K562 (cell line): ENCODE data around the gene SLC7A1. TPM values are rescaled to one million over a fixed set of nuclear protein-coding genes. Genes with fewer than 3 reads are reported as not detected.

Experiments
- ATAC-seq: fragments of 200-7000 bp; cut with Tn5 transposase; 3 replicates; pipeline ENCODE4 v1.9.1; 2020; ENCODE audit warnings: moderate library complexity
- BruUV-seq: library from RNA; stranded (reverse); fragments of 400-500 nt; replicated peaks from 2 replicates; lab custom pipeline; 2021; lab: Mats Ljungman, UMichigan
- CTCF ChIA-PET: fragments of 300-600 bp; formaldehyde crosslinking; extraction: SDS; loops from one replicate; lab custom pipeline; 2021; ENCODE audit warnings: low intra/inter-chr PET ratio; lab: Yijun Ruan, JAX
- POLR2A ChIA-PET: fragments of 300-600, 350-650 bp; sonication (Branson Sonifier 250); formaldehyde crosslinking; extraction: SDS; loops from one replicate; lab custom pipeline; 2021; ENCODE audit warnings: antibody characterized with exemption, inconsistent platforms; lab: Yijun Ruan, JAX
- DNase-seq, 4 experiments: peaks; one replicate each; pipeline versions ENCODE4 v3.0.0 to v3.0.0-alpha.2; 2011 to 2018; ENCODE audit warnings: low spot score in 3 of 4, mixed read lengths in 3 of 4; ENCODE audit errors: extremely low read depth in 1 of 4
- FAIRE-seq: peaks from 2 replicates; lab custom pipeline; 2011; peaks lifted over from hg19 to GRCh38; lab: Jason Lieb, UNC
- H2AFZ ChIP-seq: 2 replicates; pipeline ENCODE4 v1.6.0; 2011; ENCODE audit warnings: low read depth, low read length, control low read depth, inconsistent platforms
- H3K27ac ChIP-seq: fragments of 200-600 bp; 3 replicates; pipeline ENCODE4 v1.8.0; 2011; ENCODE audit warnings: low read depth, mild to moderate bottlenecking, control low read depth, inconsistent platforms, low read length, moderate library complexity, mixed read lengths; ENCODE audit errors: extremely low read depth
- H3K27me3 ChIP-seq, 2 experiments: fragments of 300-600 bp in 1 of 2; 2 replicates in 1 of 2; 3 replicates in 1 of 2; pipeline versions ENCODE4 v1.6.0 to v1.8.0; 2011; ENCODE audit warnings: inconsistent platforms in 2 of 2, low read length in 2 of 2, mild to moderate bottlenecking in 1 of 2, mixed read lengths in 1 of 2, moderate library complexity in 1 of 2; ENCODE audit not compliant: control insufficient read depth in 2 of 2, insufficient read depth in 2 of 2
- H3K36me3 ChIP-seq: fragments of 300-600 bp; 3 replicates; pipeline ENCODE4 v1.8.0; 2011; ENCODE audit warnings: mild to moderate bottlenecking, low read length, inconsistent platforms; ENCODE audit not compliant: control insufficient read depth, insufficient read depth
- H3K4me1 ChIP-seq, 2 experiments: fragments of 200-600 bp in 1 of 2; replicated peaks in 1 of 2; 2 replicates in 1 of 2; 3 replicates in 1 of 2; pipeline versions ENCODE4 v1.5.1 to v1.8.0; 2011; ENCODE audit warnings: inconsistent platforms in 2 of 2, low read length in 2 of 2, mild to moderate bottlenecking in 1 of 2, mixed read lengths in 1 of 2, moderate library complexity in 1 of 2; ENCODE audit not compliant: control insufficient read depth in 2 of 2, insufficient read depth in 2 of 2
- H3K4me2 ChIP-seq: 2 replicates; pipeline ENCODE4 v1.6.1; 2011; ENCODE audit warnings: low read length, control low read depth, inconsistent platforms, mixed read lengths; ENCODE audit not compliant: insufficient read depth
- H3K4me3 ChIP-seq: fragments of 200-600 bp; sonication (generic), shearing (Covaris generic); 2 replicates; pipeline ENCODE4 v1.5.1; 2016; ENCODE audit warnings: control low read depth, inconsistent platforms
- H3K79me2 ChIP-seq: fragments of 200-600 bp; 3 replicates; pipeline ENCODE4 v1.8.0; 2011; ENCODE audit warnings: low read length, inconsistent platforms; ENCODE audit not compliant: control insufficient read depth, insufficient read depth
- H3K9ac ChIP-seq, 2 experiments: 2 replicates each; pipeline versions ENCODE4 v1.6.0 to v1.6.1; 2011; ENCODE audit warnings: low read depth in 2 of 2, low read length in 2 of 2, control low read depth in 1 of 2, inconsistent platforms in 1 of 2, mild to moderate bottlenecking in 1 of 2, mixed read lengths in 1 of 2; ENCODE audit not compliant: insufficient read depth in 1 of 2
- H3K9me1 ChIP-seq: one replicate; pipeline ENCODE4 v1.6.0; 2011; ENCODE audit warnings: inconsistent platforms, mild to moderate bottlenecking, low read length, moderate library complexity; ENCODE audit not compliant: control insufficient read depth, insufficient read depth
- H3K9me3 ChIP-seq: replicated peaks from 2 replicates; pipeline ENCODE4 v1.5.1; 2011; ENCODE audit warnings: low read depth, low read length, inconsistent platforms; ENCODE audit not compliant: control insufficient read depth, insufficient read depth
- H4K20me1 ChIP-seq: replicated peaks from 2 replicates; pipeline ENCODE4 v1.6.1; 2011; ENCODE audit warnings: low read length, inconsistent platforms, mixed read lengths; ENCODE audit not compliant: control insufficient read depth, insufficient read depth
- CREB3L1 ChIP-seq: fragments of 450-650 bp; IDR thresholded peaks from 2 replicates; pipeline ENCODE4 v1.6.1; 2014; ENCODE audit warnings: low read depth, mild to moderate bottlenecking, moderate library complexity, borderline replicate concordance
- FOXM1 ChIP-seq, 2 experiments: fragments of 450-650 bp in 1 of 2; sonication (generic) in 1 of 2; formaldehyde crosslinking in 1 of 2; IDR thresholded peaks; 2 replicates each; pipeline versions ENCODE4 v1.6.1 to v1.9.0; 2017 to 2022; ENCODE audit warnings: low read depth in 2 of 2, mild to moderate bottlenecking in 2 of 2, missing genetic modification reagents in 1 of 2, moderate library complexity in 1 of 2
- HMG20A ChIP-seq: fragments of 450-650 bp; formaldehyde crosslinking; conservative IDR thresholded peaks from 2 replicates; pipeline ENCODE4 v1.4.0; 2020; ENCODE audit warnings: mild to moderate bottlenecking, mixed read lengths
- NCOA6 ChIP-seq: fragments of 450-650 bp; IDR thresholded peaks from 2 replicates; pipeline ENCODE4 v1.6.1; 2017; ENCODE audit warnings: mild to moderate bottlenecking
- PCBP1 ChIP-seq: fragments of 200-400 bp; formaldehyde crosslinking; IDR thresholded peaks from 2 replicates; pipeline ENCODE4 v1.6.1; 2018; ENCODE audit warnings: mild to moderate bottlenecking, low read depth, low read length; ENCODE audit not compliant: poor library complexity, severe bottlenecking
- POLR2A ChIP-seq: fragments of 450-650 bp; conservative IDR thresholded peaks from 2 replicates; pipeline ENCODE4 v1.6.1; 2016
- POLR2G ChIP-seq: fragments of 200-400 bp; formaldehyde crosslinking; IDR thresholded peaks from 2 replicates; pipeline ENCODE4 v1.6.1; 2017; ENCODE audit warnings: low read depth, mild to moderate bottlenecking, antibody characterized with exemption, low read length, moderate library complexity
- RBFOX2 ChIP-seq: fragments of 200-400 bp; formaldehyde crosslinking; IDR thresholded peaks from 2 replicates; pipeline ENCODE4 v1.6.1; 2017; ENCODE audit warnings: low read depth, mild to moderate bottlenecking, low read length, moderate library complexity
- TAF1 ChIP-seq: IDR thresholded peaks from 2 replicates; pipeline ENCODE4 v1.6.1; 2011; ENCODE audit warnings: mild to moderate bottlenecking, low read length, moderate library complexity; ENCODE audit not compliant: insufficient read depth, control insufficient read depth, severe bottlenecking; ENCODE audit errors: extremely low read depth
- ZBTB33 ChIP-seq: sonication (generic); formaldehyde crosslinking; IDR thresholded peaks from 2 replicates; pipeline ENCODE4 v1.8.1; 2023; ENCODE audit warnings: mild to moderate bottlenecking, missing genetic modification reagents
- ZNF655 ChIP-seq: fragments of 250-450 bp; sonication (Bioruptor Pico); IDR thresholded peaks from 2 replicates; pipeline ENCODE4 v1.5.0; 2021
- WGBS: fragments of 100-300 bp; shearing (Covaris generic); methylation state at CpG from one replicate; pipeline ENCODE4 v1.1.6; 2016; ENCODE audit warnings: low coverage, mixed read lengths; ENCODE audit not compliant: insufficient coverage; ENCODE audit errors: missing lambda C conversion rate; 5-methylcytosine and 5-hydroxymethylcytosine counted together
- in situ Hi-C: fragments of 300-500 bp; cut with MboI; formaldehyde crosslinking; loops from 4 replicates; pipeline ENCODE4 v1.15.0; 2018; ENCODE audit warnings: inconsistent platforms, mixed read lengths
- intact Hi-C: fragments of 100-400 bp; cut with micrococcal nuclease; formaldehyde crosslinking; loops from 2 replicates; pipeline ENCODE4 v1.14.2; 2022
- polyA plus RNA-seq, 8 experiments: library from polyadenylated mRNA; depleted of rRNA in 4 of 8; stranded (reverse) in 5 of 8; unstranded in 3 of 8; fragments of >200 nt; fragmentation: Nextera tagmentation in 2 of 8; fragmentation: Illumina TruSeq in 1 of 8; extraction: Ambion mirVana in 2 of 8; extraction: Trizol in 1 of 8; gene quantifications; 2 replicates each; pipeline versions ENCODE4 v1.2.1 to v1.2.3, GENCODE V29; 2011 to 2014; ENCODE audit warnings: inconsistent platforms in 1 of 8, missing spikeins in 1 of 8
- total RNA-seq, 7 experiments: library from RNA; depleted of rRNA in 6 of 7; stranded (reverse); fragments of >200 nt in 6 of 7; fragmentation: Illumina TruSeq in 2 of 7; extraction: Trizol in 2 of 7; gene quantifications; 2 replicates each; pipeline versions ENCODE4 v1.2.1 to v1.2.3, GENCODE V29; 2011 to 2021; ENCODE audit warnings: low replicate concordance in 1 of 7
- TF ChIP-seq, protein P1 (sequence below), 2 experiments: IDR thresholded peaks; 2 replicates each; pipeline ENCODE4 v1.6.1; 2012; ENCODE audit warnings: improper control_type of control experiment in 2 of 2, low read depth in 2 of 2, low read length in 2 of 2, borderline replicate concordance in 1 of 2

Gene SLC7A1
- total and polyA plus RNA-seq, 9 of the 15 experiments (the other 6 are each of a cell fraction or from before 2014, with no cell fraction given): 3.3 to 69.7 (median 10.8) TPM

- no peaks in the 10 kb centered on the region; a peak in 1 of 5 replicates for H3K27me3 ChIP-seq
- ATAC-seq (peak; percentile 68), DNase-seq (peak; percentile 52 to 68 (median 61)), FAIRE-seq (no peak)
- WGBS: 0% methylated on average over 39 of the region's 75 CpGs
- intact Hi-C loops: no loop called here
- peaks cover 54% of the 10 kb centered on the region for H3K79me2 ChIP-seq
- peaks cover 31% of the 10 kb centered on the region for H4K20me1 ChIP-seq
- peak overlapping the region; percentile 94 for H3K27ac ChIP-seq
- peak overlapping the region; percentile 88 for H3K4me2 ChIP-seq
- peaks cover 10 to 15% of the 10 kb centered on the region in 2 experiments; a peak in 4 of 5 replicates for H3K4me1 ChIP-seq
- H3K9me3 ChIP-seq: no peaks in the 10 kb centered on the region
- ChIA-PET CTCF (no interaction called here), POLR2A (interaction anchor here (0.9 kb wide), 1 partner anchor 22 kb away, joined by 3 read pairs; no protein-coding TSS in a partner anchor)
- H2AFZ ChIP-seq: peak overlapping the region; percentile 37; the same call in 1 of the 2 replicates
- H3K4me3 ChIP-seq: peak overlapping the region; percentile 84
- H3K9me1 ChIP-seq: peaks cover 6% of the 10 kb centered on the region
- peak overlapping the region; percentile 97 to 98 for H3K9ac ChIP-seq
- in situ Hi-C loops: no loop called here
- no TSS peak for BruUV-seq
- peaks cover 15% of the 10 kb centered on the region; the same call in 2 of the 3 replicates for H3K36me3 ChIP-seq
- no peak for TF ChIP-seq NCOA6
- TF ChIP-seq FOXM1 (IDR thresholded peaks at IDR 0.05; ENCODE audit: low read depth): no peak
- TF ChIP-seq FOXM1 (CRISPR knock-in tag; IDR thresholded peaks at IDR 0.05; ENCODE audit: low read depth): 0 out of 2 replicates have a peak, but pooled peaks have one; percentile 38
- 0 out of 2 replicates have a peak, but pooled peaks have one; percentile 30 for TF ChIP-seq POLR2A
- no peak for TF ChIP-seq ZNF655
- peak; percentile 88 for TF ChIP-seq POLR2G
- TF ChIP-seq HMG20A: no peak
- TF ChIP-seq, protein P1, sequence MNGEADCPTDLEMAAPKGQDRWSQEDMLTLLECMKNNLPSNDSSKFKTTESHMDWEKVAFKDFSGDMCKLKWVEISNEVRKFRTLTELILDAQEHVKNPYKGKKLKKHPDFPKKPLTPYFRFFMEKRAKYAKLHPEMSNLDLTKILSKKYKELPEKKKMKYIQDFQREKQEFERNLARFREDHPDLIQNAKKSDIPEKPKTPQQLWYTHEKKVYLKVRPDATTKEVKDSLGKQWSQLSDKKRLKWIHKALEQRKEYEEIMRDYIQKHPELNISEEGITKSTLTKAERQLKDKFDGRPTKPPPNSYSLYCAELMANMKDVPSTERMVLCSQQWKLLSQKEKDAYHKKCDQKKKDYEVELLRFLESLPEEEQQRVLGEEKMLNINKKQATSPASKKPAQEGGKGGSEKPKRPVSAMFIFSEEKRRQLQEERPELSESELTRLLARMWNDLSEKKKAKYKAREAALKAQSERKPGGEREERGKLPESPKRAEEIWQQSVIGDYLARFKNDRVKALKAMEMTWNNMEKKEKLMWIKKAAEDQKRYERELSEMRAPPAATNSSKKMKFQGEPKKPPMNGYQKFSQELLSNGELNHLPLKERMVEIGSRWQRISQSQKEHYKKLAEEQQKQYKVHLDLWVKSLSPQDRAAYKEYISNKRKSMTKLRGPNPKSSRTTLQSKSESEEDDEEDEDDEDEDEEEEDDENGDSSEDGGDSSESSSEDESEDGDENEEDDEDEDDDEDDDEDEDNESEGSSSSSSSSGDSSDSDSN (IDR thresholded peaks at IDR 0.05; ENCODE audit: borderline replicate concordance in 1 of 2, low read depth in 2 of 2, low read length in 2 of 2): no peak
- TF ChIP-seq RBFOX2: peak; percentile 94
- TF ChIP-seq TAF1: peak; percentile 17
- 0 out of 2 replicates have a peak, but pooled peaks have one; percentile 11 for TF ChIP-seq ZBTB33
- peak; percentile 50; the same call in 1 of the 2 replicates for TF ChIP-seq CREB3L1
- TF ChIP-seq PCBP1: peak; percentile 51
Observed at GRCh38 chr13:29594710-29595379, 643 bp downstream of the SLC7A1 start.
